ENCODE results near the gene FEV. TPM values are rescaled to one million over a fixed set of nuclear protein-coding genes. Genes with fewer than 3 reads are reported as not detected.

The FEV gene
- total RNA-seq, 1 donor: not detected

Small RNA genes lying within 50 kb of the gene (small RNA-seq; reads per million reads assigned to genes)
- gene MIR375: not detected

Other genes starting within 250 kb of the FEV start
- gene CYP27A1, start 203.0 kb downstream of the FEV start, total RNA-seq: 4.7 and 16.1 TPM in 2 replicates
- not detected in 2 replicates for gene PRKAG3, start 153.4 kb downstream of the FEV start, total RNA-seq
- gene WNT6, start 125.4 kb downstream of the FEV start, total RNA-seq: not detected in 2 replicates
- not detected in 2 replicates for gene WNT10A, start 104.3 kb downstream of the FEV start, total RNA-seq
- not detected in 2 replicates for gene CDK5R2, start 25.5 kb downstream of the FEV start, total RNA-seq
- 1.3 TPM in 1 of 2 replicates, not detected in the other for gene CRYBA2, start 8.2 kb upstream of the FEV start, total RNA-seq
- not detected in 2 replicates for gene CFAP65, start 56.3 kb upstream of the FEV start, total RNA-seq
- gene IHH, start 75.7 kb upstream of the FEV start, total RNA-seq: not detected in 2 replicates
- gene NHEJ1, start 175.6 kb upstream of the FEV start, total RNA-seq: 21.9 and 24.2 TPM in 2 replicates
- gene SLC23A3, start 184.8 kb upstream of the FEV start, total RNA-seq: 0.64 and 0.86 TPM in 2 replicates
- gene CNPPD1, start 191.7 kb upstream of the FEV start, total RNA-seq: 17.7 and 19.6 TPM in 2 replicates
- 57.4 and 62.5 TPM in 2 replicates for gene RETREG2, start 193.1 kb upstream of the FEV start, total RNA-seq
- 25.5 and 29.3 TPM in 2 replicates for gene ZFAND2B, start 221.6 kb upstream of the FEV start, total RNA-seq
- gene ABCB6, start 233.8 kb upstream of the FEV start, total RNA-seq: 17.7 and 31.1 TPM in 2 replicates
- gene ATG9A, start 244.5 kb upstream of the FEV start, total RNA-seq: 36.7 and 38.4 TPM in 2 replicates
- gene ANKZF1, start 244.6 kb upstream of the FEV start, total RNA-seq: 22.0 and 22.9 TPM in 2 replicates

All from fibroblast of villous mesenchyme (primary cell).